ENCODE data around the gene FAM135A. TPM values are rescaled to one million over a fixed set of nuclear protein-coding genes. Genes with fewer than 3 reads are reported as not detected.

Gene FAM135A
- total and polyA plus RNA-seq, 2 of the 13 experiments (the other 11 are each of a cell fraction or from before 2014, with no cell fraction given): 26.9 to 31.5 TPM

- TF ChIP-seq ZBTB26 (CRISPR knock-in tag; IDR thresholded peaks at IDR 0.05; ENCODE audit: borderline replicate concordance): no peak
- TF ChIP-seq ZNF75D (CRISPR knock-in tag; IDR thresholded peaks at IDR 0.05; ENCODE audit: borderline replicate concordance): no peak
- TF ChIP-seq E2F1 (CRISPR knock-in tag; IDR thresholded peaks at IDR 0.05): 0 out of 2 replicates have a peak, but pooled peaks have one; percentile 72
- TF ChIP-seq ZNF850 (CRISPR knock-in tag; conservative IDR thresholded peaks at IDR 0.05): no peak
- TF ChIP-seq ATAD3A (CRISPR knock-in tag; IDR thresholded peaks at IDR 0.05): no peak
- no peak for TF ChIP-seq ZNF276 (CRISPR knock-in tag; IDR thresholded peaks at IDR 0.05; ENCODE audit: low read depth)
- no peak for TF ChIP-seq LCORL (IDR thresholded peaks at IDR 0.05)
- TF ChIP-seq LCORL (CRISPR knock-in tag; IDR thresholded peaks at IDR 0.05): peak; percentile 39; the same call in 1 of the 2 replicates
- peak; percentile 54; the same call in 1 of the 2 replicates for TF ChIP-seq FOXA3 (CRISPR knock-in tag; IDR thresholded peaks at IDR 0.05)
- TF ChIP-seq HDAC2 (CRISPR knock-in tag; IDR thresholded peaks at IDR 0.05): 0 out of 2 replicates have a peak, but pooled peaks have one; percentile 23
- TF ChIP-seq MATR3 (CRISPR knock-in tag; IDR thresholded peaks at IDR 0.05): no peak
- peak; percentile 34; the same call in 1 of the 2 replicates for TF ChIP-seq ERF (CRISPR knock-in tag; IDR thresholded peaks at IDR 0.05)
- TF ChIP-seq SALL1 (CRISPR knock-in tag; IDR thresholded peaks at IDR 0.05): peak; percentile 46; the same call in 1 of the 2 replicates
- TF ChIP-seq ZSCAN31 (CRISPR knock-in tag; IDR thresholded peaks at IDR 0.05; ENCODE audit: low read depth): 0 out of 2 replicates have a peak, but pooled peaks have one; percentile 44
- TF ChIP-seq ZBTB40 (IDR thresholded peaks at IDR 0.05): no peak
- TF ChIP-seq ZBTB40 (CRISPR knock-in tag; IDR thresholded peaks at IDR 0.05): peak; percentile 11; the same call in 1 of the 2 replicates
Measured at GRCh38 chr6:70413114-70413991, at the start of gene FAM135A (continued).
